Mesenchymal stem cell (in vitro differentiated cells and primary cell): ENCODE measurements around the gene TRIM16.
"Not testable (repeated sequence)": the region's sequence is repeated elsewhere in the genome, so short reads cannot be mapped to it uniquely, and the experiment has no call there.

Source experiments
- DNase-seq: peaks from one replicate; pipeline ENCODE4 v3.0.0-alpha.2; 2013
- H2AFZ ChIP-seq: one replicate; pipeline ENCODE4 v1.6.1; 2013; ENCODE audit warnings: low read depth, mild to moderate bottlenecking, control low read depth, inconsistent platforms, low read length, moderate library complexity
- H2AK5ac ChIP-seq: 2 replicates; pipeline ENCODE4 v1.6.1; 2013; ENCODE audit warnings: low read length, moderate library complexity, mild to moderate bottlenecking, inconsistent platforms; ENCODE audit not compliant: severe bottlenecking
- H2BK120ac ChIP-seq: one replicate; pipeline ENCODE4 v1.6.1; 2013; ENCODE audit warnings: low read depth, mild to moderate bottlenecking, inconsistent platforms, low read length, moderate library complexity
- H2BK12ac ChIP-seq, 2 experiments: one replicate each; pipeline ENCODE4 v1.6.1; 2013; ENCODE audit warnings: inconsistent platforms in 2 of 2, low read length in 2 of 2, mild to moderate bottlenecking in 2 of 2, moderate library complexity in 2 of 2, control low read depth in 1 of 2
- H2BK15ac ChIP-seq: one replicate; pipeline ENCODE4 v1.6.1; 2013; ENCODE audit warnings: mild to moderate bottlenecking, low read depth, inconsistent platforms; ENCODE audit not compliant: poor library complexity, severe bottlenecking
- H2BK5ac ChIP-seq: 2 replicates; pipeline ENCODE4 v1.6.1; 2013; ENCODE audit warnings: low read depth, mild to moderate bottlenecking, low read length, control low read depth, inconsistent platforms; ENCODE audit not compliant: poor library complexity, severe bottlenecking
- H3K14ac ChIP-seq, 2 experiments: one replicate each; pipeline ENCODE4 v1.6.1; 2013; ENCODE audit warnings: inconsistent platforms in 2 of 2, low read length in 2 of 2, control low read depth in 1 of 2, mild to moderate bottlenecking in 1 of 2, moderate library complexity in 1 of 2
- H3K18ac ChIP-seq, 2 experiments: one replicate each; pipeline ENCODE4 v1.6.1; 2013; ENCODE audit warnings: inconsistent platforms in 2 of 2, low read length in 2 of 2, control low read depth in 1 of 2, low read depth in 1 of 2, mild to moderate bottlenecking in 1 of 2
- H3K23ac ChIP-seq, 2 experiments: one replicate each; pipeline ENCODE4 v1.6.1; 2013; ENCODE audit warnings: inconsistent platforms in 2 of 2, low read length in 2 of 2, mild to moderate bottlenecking in 2 of 2, moderate library complexity in 2 of 2, control low read depth in 1 of 2
- H3K27ac ChIP-seq: 2 replicates; pipeline ENCODE4 v1.5.1; 2013; ENCODE audit warnings: mild to moderate bottlenecking, moderate library complexity, low read length, control low read depth, inconsistent platforms; ENCODE audit not compliant: poor library complexity, severe bottlenecking
- H3K27me3 ChIP-seq, 2 experiments: 2 replicates each; pipeline versions ENCODE4 v1.6.1 to v1.7.0; 2013; ENCODE audit warnings: low read length in 2 of 2, mild to moderate bottlenecking in 2 of 2, moderate library complexity in 2 of 2, control low read depth in 1 of 2, inconsistent platforms in 1 of 2; ENCODE audit not compliant: control insufficient read depth in 1 of 2, insufficient read depth in 1 of 2
- H3K36me3 ChIP-seq, 2 experiments: 2 replicates each; pipeline versions ENCODE4 v1.6.1 to v1.7.0; 2013; ENCODE audit warnings: low read length in 2 of 2, control low read depth in 1 of 2, inconsistent platforms in 1 of 2, low read depth in 1 of 2, mild to moderate bottlenecking in 1 of 2; ENCODE audit not compliant: insufficient read depth in 2 of 2, control insufficient read depth in 1 of 2
- H3K4ac ChIP-seq, 2 experiments: one replicate each; pipeline ENCODE4 v1.6.1; 2013; ENCODE audit warnings: inconsistent platforms in 2 of 2, low read length in 2 of 2, mild to moderate bottlenecking in 2 of 2, moderate library complexity in 2 of 2, control low read depth in 1 of 2, low read depth in 1 of 2
- H3K4me1 ChIP-seq: 2 replicates; pipeline ENCODE4 v1.6.1; 2013; ENCODE audit warnings: low read depth, low read length, control low read depth; ENCODE audit not compliant: control insufficient read depth, insufficient read depth
- H3K4me2 ChIP-seq: 2 replicates; pipeline ENCODE4 v1.6.1; 2013; ENCODE audit warnings: low read length, mild to moderate bottlenecking, inconsistent platforms; ENCODE audit not compliant: poor library complexity, severe bottlenecking
- H3K4me3 ChIP-seq, 2 experiments: 2 replicates each; pipeline versions ENCODE4 v1.5.1 to v1.7.0; 2013; ENCODE audit warnings: low read length in 2 of 2, mild to moderate bottlenecking in 2 of 2, control low read depth in 1 of 2, low read depth in 1 of 2; ENCODE audit not compliant: insufficient read depth in 1 of 2
- H3K79me1 ChIP-seq: replicated peaks from 2 replicates; pipeline ENCODE4 v1.6.1; 2013; ENCODE audit warnings: mild to moderate bottlenecking, control low read depth, low read length, inconsistent platforms; ENCODE audit not compliant: poor library complexity, severe bottlenecking
- H3K9ac ChIP-seq: 2 replicates; pipeline ENCODE4 v1.7.0; 2013; ENCODE audit warnings: mild to moderate bottlenecking, low read length, moderate library complexity
- H3K9me3 ChIP-seq: 2 replicates; pipeline ENCODE4 v1.7.0; 2013; ENCODE audit warnings: mild to moderate bottlenecking, low read length; ENCODE audit not compliant: control insufficient read depth
- H4K8ac ChIP-seq: one replicate; pipeline ENCODE4 v1.6.1; 2013; ENCODE audit warnings: inconsistent platforms, mild to moderate bottlenecking, low read length, moderate library complexity
- H4K91ac ChIP-seq: one replicate; pipeline ENCODE4 v1.6.1; 2013; ENCODE audit warnings: mild to moderate bottlenecking, low read length, inconsistent platforms
- WGBS: methylation state at CpG from one replicate; pipeline ENCODE4 v1.1.7; 2013; ENCODE audit warnings: mixed read lengths; 5-methylcytosine and 5-hydroxymethylcytosine counted together

Gene TRIM16

DNA sequence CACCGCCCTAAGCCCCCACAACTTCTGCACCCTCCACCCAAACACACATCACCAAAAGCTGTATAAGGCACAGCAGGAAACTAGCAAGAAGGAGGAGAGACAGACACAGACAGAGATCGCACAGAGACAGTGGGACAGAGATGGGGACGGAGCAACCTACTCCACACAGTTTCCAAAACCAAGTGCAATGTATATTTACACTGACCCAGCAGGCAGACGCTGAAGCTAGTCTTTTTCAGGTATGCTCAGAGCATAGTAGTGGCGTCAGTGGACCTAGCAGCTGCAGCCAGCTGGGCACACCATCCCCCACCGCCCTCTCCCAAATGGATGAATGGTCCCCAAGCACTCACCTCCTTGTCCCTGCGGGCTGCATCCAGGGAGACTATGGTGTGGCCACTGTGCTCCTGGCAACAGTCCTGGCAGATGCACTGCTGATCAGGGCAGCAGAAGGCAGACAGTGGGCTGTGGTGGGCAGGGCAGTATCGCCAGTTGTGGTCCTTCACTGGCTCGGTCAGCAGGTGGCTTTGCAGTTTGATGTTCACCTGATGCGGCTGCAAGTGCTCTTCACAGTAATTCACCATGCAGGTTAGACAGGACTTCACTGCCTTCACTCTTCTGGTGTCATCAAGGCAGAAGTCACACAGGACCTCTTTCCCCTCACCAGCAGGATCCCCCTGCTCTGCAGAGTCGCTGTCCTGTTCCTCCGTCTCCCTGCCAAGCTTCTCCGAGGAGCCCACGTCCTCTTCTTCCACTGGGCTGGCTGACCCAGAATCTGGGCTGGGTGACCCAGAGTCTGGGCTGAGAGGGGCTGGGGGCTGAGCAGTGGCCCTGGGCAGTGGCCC is 33.1 kb downstream of the TRIM16 start:
- peaks cover 3% of the 10 kb centered on the region for H3K79me1 ChIP-seq
- H2BK15ac ChIP-seq: peak overlapping the region; percentile 78
- peak overlapping the region in 1 of 2 experiments; percentile 56 for H3K14ac ChIP-seq
- peak overlapping the region; percentile 20 for H4K91ac ChIP-seq
- H4K8ac ChIP-seq: peak overlapping the region; percentile 92
- 47% methylated on average over 13 of the region's 14 CpGs for WGBS
- H3K23ac ChIP-seq: peak overlapping the region in 1 of 2 experiments; percentile 27
- peak; percentile 21 for DNase-seq
- peak overlapping the region; percentile 62 for H2AK5ac ChIP-seq
- peak overlapping the region; percentile 66 for H2BK5ac ChIP-seq
- H3K27me3 ChIP-seq: no peaks in the 10 kb centered on the region
- H2BK12ac ChIP-seq: peak overlapping the region; percentile 75 to 88
- H3K4me2 ChIP-seq: peak overlapping the region; percentile 64
- H3K4me3 ChIP-seq: peak overlapping the region; percentile 63 to 80
- H3K18ac ChIP-seq: peak overlapping the region; percentile 60 to 80
- peak overlapping the region; percentile 83 for H3K27ac ChIP-seq
- no peaks in the 10 kb centered on the region for H3K36me3 ChIP-seq
- no peaks in the 10 kb centered on the region for H3K9me3 ChIP-seq
- H2BK120ac ChIP-seq: peak overlapping the region; percentile 66
- H2AFZ ChIP-seq: no peak overlapping the region
- H3K4ac ChIP-seq: peak overlapping the region; percentile 50 to 89
- H3K4me1 ChIP-seq: peaks cover 10% of the 10 kb centered on the region
- peak overlapping the region; percentile 79 for H3K9ac ChIP-seq

GRCh38 chr17:15649861-15650421 is 34.2 kb downstream of the TRIM16 start:
- Histone ChIP-seq H2AK5ac (no peak overlapping the region), H2BK120ac (no peak overlapping the region), H2AFZ (no peak overlapping the region), H3K27me3 (no peaks in the 10 kb centered on the region), H3K23ac (peak overlapping the region in 1 of 2 experiments; percentile 63), H3K36me3 (no peaks in the 10 kb centered on the region), H2BK12ac (no peak overlapping the region), H3K4me1 (peaks cover 8% of the 10 kb centered on the region), H3K79me1 (peaks cover 3% of the 10 kb centered on the region), H3K4me2 (peak overlapping the region; percentile 64), H3K27ac (peak overlapping the region; percentile 2), H3K18ac (no peak overlapping the region), H3K9me3 (no peaks in the 10 kb centered on the region), H3K4ac (peak overlapping the region in 1 of 2 experiments; percentile 38), H2BK15ac (no peak overlapping the region), H4K8ac (no peak overlapping the region), H2BK5ac (no peak overlapping the region), H3K14ac (no peak overlapping the region), H4K91ac (no peak overlapping the region), H3K9ac (peak overlapping the region; percentile 79), H3K4me3 (peak overlapping the region; percentile 29 to 80)
- 28% methylated on average over 6 of the region's 6 CpGs for WGBS
- DNase-seq: peak; percentile 78

DNA sequence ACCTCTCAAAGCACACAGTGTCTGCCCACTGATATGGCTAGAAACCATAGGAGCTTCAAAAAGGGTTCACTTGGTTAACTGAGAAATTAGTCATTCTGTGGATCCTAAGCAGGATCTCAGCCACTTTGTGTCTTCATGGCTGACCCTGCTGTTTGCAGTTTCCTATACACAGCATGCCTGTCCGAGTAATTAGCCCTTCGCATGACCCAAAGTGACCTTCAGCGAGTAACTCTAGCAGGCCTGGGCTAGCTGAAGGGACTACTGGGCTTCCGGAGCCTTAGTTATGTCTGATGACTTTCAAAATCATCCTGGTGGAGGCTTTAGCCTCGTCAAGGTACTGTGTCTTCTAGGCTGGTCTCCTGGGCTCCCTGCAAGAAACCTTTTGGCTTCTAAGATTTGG is 35.7 kb downstream of the TRIM16 start:
- H3K27me3 ChIP-seq: no peaks in the 10 kb centered on the region
- H3K36me3 ChIP-seq: no peaks in the 10 kb centered on the region
- H3K9me3 ChIP-seq: no peaks in the 10 kb centered on the region
- no peak overlapping the region for H3K23ac ChIP-seq
- H3K4me1 ChIP-seq: peaks cover 7% of the 10 kb centered on the region
- 56% methylated on average over 5 of the region's 5 CpGs for WGBS
- no peak overlapping the region for H3K14ac ChIP-seq
- peak; percentile 44 for DNase-seq
- no peak overlapping the region for H4K91ac ChIP-seq
- peak overlapping the region; percentile 15 for H4K8ac ChIP-seq
- H3K79me1 ChIP-seq: peaks cover 3% of the 10 kb centered on the region
- H3K27ac ChIP-seq: no peak overlapping the region
- no peak overlapping the region for H3K4ac ChIP-seq
- H3K18ac ChIP-seq: peak overlapping the region in 1 of 2 experiments; percentile 38
- no peak overlapping the region for H3K4me3 ChIP-seq
- H2BK12ac ChIP-seq: no peak overlapping the region
- no peak overlapping the region for H2BK15ac ChIP-seq
- no peak overlapping the region for H2BK120ac ChIP-seq
- no peak overlapping the region for H3K9ac ChIP-seq
- H2AK5ac ChIP-seq: peak overlapping the region; percentile 41
- no peak overlapping the region for H2BK5ac ChIP-seq
- H2AFZ ChIP-seq: no peak overlapping the region
- peak overlapping the region; percentile 41 for H3K4me2 ChIP-seq

DNA sequence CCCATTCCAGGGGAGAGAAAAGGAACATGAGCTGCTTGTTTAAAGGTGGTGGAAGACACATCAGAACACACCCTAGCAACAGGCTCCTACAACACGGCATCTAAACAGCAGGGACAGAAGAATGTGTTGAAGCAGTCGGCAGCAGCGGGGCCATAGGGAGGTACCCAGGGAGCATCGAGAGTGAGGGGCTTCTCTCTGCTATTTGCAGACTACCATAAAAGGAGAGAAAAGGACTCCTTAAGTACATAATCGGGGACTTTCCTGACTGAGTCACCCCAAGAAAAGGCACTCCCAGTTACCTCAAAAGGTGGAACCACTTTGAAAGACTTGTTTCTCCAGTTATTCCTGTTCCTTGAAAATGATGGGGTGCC is 38.2 kb downstream of the TRIM16 start:
- Histone ChIP-seq H2BK5ac (peak overlapping the region; percentile 94), H2BK12ac (peak overlapping the region in 1 of 2 experiments; percentile 84), H4K91ac (peak overlapping the region; percentile 15), H2AK5ac (peak overlapping the region; percentile 92), H2BK120ac (peak overlapping the region; percentile 19), H3K27ac (peak overlapping the region; percentile 98), H3K4ac (peak overlapping the region in 1 of 2 experiments; percentile 41), H3K18ac (peak overlapping the region in 1 of 2 experiments; percentile 52), H3K9ac (peak overlapping the region; percentile 26), H3K4me2 (peak overlapping the region; percentile 28)
- not testable (repeated sequence) for H2AFZ ChIP-seq, H3K36me3 ChIP-seq, H3K14ac ChIP-seq, H3K27me3 ChIP-seq, H3K79me1 ChIP-seq, H4K8ac ChIP-seq, H3K4me1 ChIP-seq, H2BK15ac ChIP-seq, H3K4me3 ChIP-seq, H3K9me3 ChIP-seq, H3K23ac ChIP-seq
- DNase-seq: peak; percentile 68
- WGBS: no CpG with 5 or more reads among the region's 5 CpGs
